Adrenal gland (tissue), 12 donors: ENCODE measurements around the gene DPP9. TPM values are rescaled to one million over a fixed set of nuclear protein-coding genes. Genes with fewer than 3 reads are reported as not detected.

Experiments
- DNase-seq, 7 donors: peaks; one replicate each; pipeline ENCODE4 v3.0.0-alpha.2; 2019 to 2020
- H3K27ac ChIP-seq, 5 donors: fragments of 200-600 bp; sonication (generic) in 4 of 5; 1 replicate in 3 of 5; 2 replicates in 2 of 5; pipeline versions ENCODE4 v1.5.1 to v1.8.0; 2016 to 2020; ENCODE audit warnings: mild to moderate bottlenecking in 1 of 5
- H3K27me3 ChIP-seq: fragments of 200-600 bp; 2 replicates; pipeline ENCODE4 v1.8.0; 2021
- H3K36me3 ChIP-seq, 2 donors: fragments of 200-600 bp; replicated peaks in 1 of 2; 1 replicate in 1 of 2; 2 replicates in 1 of 2; pipeline versions ENCODE4 v1.5.1 to v1.8.0; 2018 to 2022
- H3K4me1 ChIP-seq, 2 donors: fragments of 200-600 bp; replicated peaks in 1 of 2; 1 replicate in 1 of 2; 2 replicates in 1 of 2; pipeline versions ENCODE4 v1.5.1 to v1.8.0; 2018 to 2021
- H3K4me3 ChIP-seq, 4 donors: fragments of 200-600 bp; sonication (generic) in 3 of 4; one replicate each; pipeline ENCODE4 v1.5.1; 2016 to 2018
- H3K9me3 ChIP-seq, 3 donors: fragments of 200-600 bp; sonication (generic) in 1 of 3; replicated peaks in 1 of 3; 1 replicate in 2 of 3; 2 replicates in 1 of 3; pipeline versions ENCODE4 v1.5.1 to v1.8.0; 2016 to 2021
- CTCF ChIP-seq, 6 experiments: fragments of 450-650 bp in 4 of 6; fragments of 200-600 bp in 2 of 6; sonication (generic) in 1 of 6; IDR thresholded peaks; 1 replicate in 5 of 6; 2 replicates in 1 of 6; pipeline versions ENCODE4 v1.5.1 to v1.8.0; 2016 to 2021; ENCODE audit warnings: antibody characterized with exemption in 6 of 6, mild to moderate bottlenecking in 2 of 6, moderate library complexity in 1 of 6
- POLR2A ChIP-seq, 2 donors: fragments of 450-650 bp; IDR thresholded peaks; one replicate each; pipeline ENCODE4 v1.6.1; 2017; ENCODE audit warnings: antibody characterized with exemption in 2 of 2, mild to moderate bottlenecking in 2 of 2, moderate library complexity in 1 of 2
- WGBS, 4 donors: extraction: QIAGEN DNeasy Blood & Tissue Kit in 2 of 4; methylation state at CpG; one replicate each; pipeline versions ENCODE4 v1.1.5 to v1.1.7; 2013 to 2017; 5-methylcytosine and 5-hydroxymethylcytosine counted together
- intact Hi-C, 2 donors: fragments of 100-400 bp; cut with DNase I; formaldehyde crosslinking; loops; one replicate each; pipeline versions ENCODE4 v1.14.1 to v1.15.0; 2022 to 2023
- polyA plus RNA-seq, 3 donors: library from polyadenylated mRNA; stranded (reverse); fragments of 200-250 nt in 2 of 3; fragments of 350-450 nt in 1 of 3; fragmentation: Illumina TruSeq in 1 of 3; extraction: RNeasy Lipid Tissue Mini Kit (QIAGEN cat#74804) in 1 of 3; gene quantifications; one replicate each; pipeline ENCODE4 v1.2.3, GENCODE V29; 2013 to 2014
- total RNA-seq, 9 donors: library from RNA; depleted of rRNA in 4 of 9; stranded (reverse); fragments of >200 nt in 4 of 9; fragments of 120-200 nt in 1 of 9; fragmentation: NEBNext Ultra II Directional in 1 of 9; extraction: Animal tissue kit (Norgen Biotek cat#: 25700) in 1 of 9; gene quantifications; one replicate each; pipeline versions ENCODE4 v1.1.0 to v1.2.4, GENCODE V29; 2013 to 2023
- donor health status: healthy with polysubstance abuse.
- donor health status: Bipolar disorder and iron deficiency.
- donor health status: DM: yes; HTN: yes; CAD: no.
- donor health status: DM: no; HTN: no; CAD: no.
- donor health status: DM: no; HTN: no; CAD: no.
- donor health status: DM: yes; HTN: yes; CAD: no.

The DPP9 gene
- total and polyA plus RNA-seq, 12 donors: 9.5 to 117 (median 46.9) TPM

- no peak for TF ChIP-seq CTCF (IDR thresholded peaks at IDR 0.05)
- TF ChIP-seq POLR2A (IDR thresholded peaks at IDR 0.05): peak; percentile 20 to 96
- Histone ChIP-seq H3K27ac (peak overlapping the region in 1 of 5 donors; percentile 23), H3K36me3 (no peaks in the 10 kb centered on the region), H3K27me3 (no peaks in the 10 kb centered on the region), H3K4me1 (no peaks in the 10 kb centered on the region), H3K9me3 (no peaks in the 10 kb centered on the region), H3K4me3 (no peak overlapping the region)
- 5 to 9% (median 6%) methylated on average over 27 to 37 of the region's 37 CpGs for WGBS, 4 donors
- peak; percentile 84 to 94 (median 92) for DNase-seq
- intact Hi-C loops: no loop called here
Observed at GRCh38 chr19:4768934-4769777, 45.5 kb upstream of the DPP9 start.

DNA sequence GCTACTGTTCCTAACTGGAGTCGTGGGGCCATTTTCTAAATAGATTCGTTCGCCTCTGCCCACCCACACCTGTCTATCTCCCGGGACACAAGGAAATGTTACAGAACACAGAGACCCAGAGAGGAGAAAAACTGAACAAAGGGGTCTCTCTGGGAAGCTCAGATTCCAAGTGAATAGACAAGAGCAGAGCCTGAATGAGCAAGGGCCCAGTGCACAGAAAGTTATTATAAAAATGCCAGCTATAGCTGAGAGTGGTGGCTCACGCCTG is 40.7 kb upstream of the DPP9 start:
- TF ChIP-seq CTCF (IDR thresholded peaks at IDR 0.05) (no peak), POLR2A (IDR thresholded peaks at IDR 0.05) (no peak)
- 56 to 65% (median 59%) methylated on average over 5 of the region's 5 CpGs for WGBS, 4 donors
- intact Hi-C loops: no loop called here

DNA sequence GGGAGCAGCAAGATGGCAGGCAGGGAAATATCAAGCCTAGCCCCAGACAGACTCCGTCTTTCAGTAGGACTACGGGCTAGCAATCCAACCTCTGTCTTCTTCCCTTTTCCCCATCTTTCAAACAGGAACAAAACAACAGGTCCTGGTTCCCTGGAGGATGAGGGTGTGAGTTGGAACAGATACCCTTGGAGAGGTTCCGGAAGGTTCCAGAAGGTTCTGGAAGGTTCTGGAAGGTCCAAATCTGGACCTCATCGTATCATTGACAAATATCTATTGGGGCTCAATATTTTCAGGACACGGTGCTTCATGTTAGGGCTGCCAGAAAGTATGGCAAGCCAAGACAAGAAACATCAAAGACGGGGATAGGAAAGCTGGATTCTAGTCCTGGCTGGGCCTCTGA is 39.4 kb upstream of the DPP9 start:
- H3K4me3 ChIP-seq: no peak overlapping the region
- 79 to 87% (median 81%) methylated on average over 6 of the region's 6 CpGs for WGBS, 4 donors
- no peaks in the 10 kb centered on the region for H3K27me3 ChIP-seq
- DNase-seq: no peak
- H3K4me1 ChIP-seq: peaks cover 6 to 9% of the 10 kb centered on the region in 2 donors
- H3K27ac ChIP-seq: no peak overlapping the region
- intact Hi-C loops: no loop called here
- TF ChIP-seq CTCF (IDR thresholded peaks at IDR 0.05): no peak
- no peak for TF ChIP-seq POLR2A (IDR thresholded peaks at IDR 0.05)
- H3K9me3 ChIP-seq: no peaks in the 10 kb centered on the region
- no peaks in the 10 kb centered on the region for H3K36me3 ChIP-seq

More for the DNA sequence above, 40.7 kb upstream of the DPP9 start:
- H3K4me3 ChIP-seq: no peak overlapping the region
- no peak for DNase-seq
- H3K27me3 ChIP-seq: no peaks in the 10 kb centered on the region
- peaks cover 6 to 9% of the 10 kb centered on the region in 2 donors for H3K4me1 ChIP-seq
- no peak overlapping the region for H3K27ac ChIP-seq
- H3K36me3 ChIP-seq: no peaks in the 10 kb centered on the region
- no peaks in the 10 kb centered on the region for H3K9me3 ChIP-seq

DNA sequence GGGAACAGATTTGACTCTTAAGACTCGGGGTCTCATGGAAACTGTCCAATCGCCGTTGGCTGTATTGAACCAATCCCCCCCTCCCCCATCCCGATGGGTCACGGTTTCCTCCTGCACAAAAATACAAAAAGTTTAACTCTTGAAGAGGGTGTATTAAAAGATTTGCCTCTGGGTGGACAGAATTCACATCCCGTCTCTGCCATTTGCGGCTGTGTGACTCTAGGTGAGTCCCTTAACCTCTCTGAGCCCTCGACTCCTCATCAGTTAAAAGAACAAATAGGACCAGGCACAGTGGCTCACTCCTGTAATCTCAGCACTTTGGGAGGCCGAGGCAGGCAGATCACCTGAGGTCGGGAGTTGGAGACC is 36.6 kb upstream of the DPP9 start:
- 27 to 38% (median 36%) methylated on average over 10 of the region's 10 CpGs for WGBS, 4 donors

More for the DNA sequence above, 36.6 kb upstream of the DPP9 start:
- Histone ChIP-seq H3K9me3 (no peaks in the 10 kb centered on the region), H3K4me3 (peak overlapping the region in 1 of 4 donors; percentile 42), H3K27ac (no peak overlapping the region), H3K4me1 (peaks cover 6 to 9% of the 10 kb centered on the region in 2 donors), H3K36me3 (no peaks in the 10 kb centered on the region), H3K27me3 (no peaks in the 10 kb centered on the region)
- TF ChIP-seq CTCF (IDR thresholded peaks at IDR 0.05) (no peak), POLR2A (IDR thresholded peaks at IDR 0.05) (no peak)
- DNase-seq: peak in 1 of 7 donors; percentile 11
- intact Hi-C loops: no loop called here
